GM23338 (cell line): ENCODE results near the gene HBD.

Experiments used
- CREB1 ChIP-seq: fragments of 250-450 bp; sonication (Bioruptor Pico); IDR thresholded peaks from 2 replicates; pipeline ENCODE4 v1.5.0; 2020; ENCODE audit warnings: low read depth, mild to moderate bottlenecking, moderate library complexity
- CTCF ChIP-seq, 2 experiments: fragments of 200-600 bp in 1 of 2; sonication (generic) in 1 of 2; conservative IDR thresholded peaks; 2 replicates each; pipeline versions ENCODE4 v1.5.1 to v1.6.1; 2016 to 2017; ENCODE audit warnings: antibody characterized with exemption in 2 of 2, low read depth in 2 of 2, mild to moderate bottlenecking in 2 of 2, moderate library complexity in 1 of 2
- EZH2 ChIP-seq: fragments of 200-600 bp; sonication (generic); IDR thresholded peaks from one replicate; pipeline ENCODE4 v1.8.0; 2017; ENCODE audit warnings: antibody characterized with exemption, mild to moderate bottlenecking, low read depth; ENCODE audit not compliant: unreplicated experiment
- JUNB ChIP-seq: IDR thresholded peaks from one replicate; pipeline ENCODE4 v1.6.1; 2016; ENCODE audit warnings: antibody characterized with exemption; ENCODE audit not compliant: unreplicated experiment
- POLR2AphosphoS5 ChIP-seq: IDR thresholded peaks from 2 replicates; pipeline ENCODE4 v1.6.1; 2016; ENCODE audit warnings: antibody characterized with exemption, low read depth
- TF ChIP-seq, protein P1 (sequence below): IDR thresholded peaks from one replicate; pipeline ENCODE4 v1.6.1; 2018; ENCODE audit warnings: antibody characterized with exemption; ENCODE audit not compliant: unreplicated experiment

DNA sequence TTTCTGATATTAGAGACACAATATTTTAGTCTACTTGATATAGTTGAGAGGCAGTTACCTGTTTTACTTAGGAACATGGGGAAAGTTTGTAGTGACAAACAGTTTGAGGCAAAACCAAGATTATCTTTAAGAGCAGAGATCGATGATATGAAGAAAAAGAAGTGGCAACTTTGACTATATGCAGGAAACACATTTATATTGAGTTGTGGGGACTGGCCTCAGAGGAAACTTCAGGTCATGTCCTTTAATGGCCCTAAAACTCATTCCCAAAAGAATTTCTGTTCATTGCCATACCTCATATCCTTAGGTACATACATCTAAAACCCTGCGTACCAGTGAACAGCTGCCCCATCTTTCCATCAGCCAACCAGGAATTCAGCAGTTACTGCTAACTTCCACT is 10.9 kb upstream of the HBD start:
- TF ChIP-seq, protein P1, sequence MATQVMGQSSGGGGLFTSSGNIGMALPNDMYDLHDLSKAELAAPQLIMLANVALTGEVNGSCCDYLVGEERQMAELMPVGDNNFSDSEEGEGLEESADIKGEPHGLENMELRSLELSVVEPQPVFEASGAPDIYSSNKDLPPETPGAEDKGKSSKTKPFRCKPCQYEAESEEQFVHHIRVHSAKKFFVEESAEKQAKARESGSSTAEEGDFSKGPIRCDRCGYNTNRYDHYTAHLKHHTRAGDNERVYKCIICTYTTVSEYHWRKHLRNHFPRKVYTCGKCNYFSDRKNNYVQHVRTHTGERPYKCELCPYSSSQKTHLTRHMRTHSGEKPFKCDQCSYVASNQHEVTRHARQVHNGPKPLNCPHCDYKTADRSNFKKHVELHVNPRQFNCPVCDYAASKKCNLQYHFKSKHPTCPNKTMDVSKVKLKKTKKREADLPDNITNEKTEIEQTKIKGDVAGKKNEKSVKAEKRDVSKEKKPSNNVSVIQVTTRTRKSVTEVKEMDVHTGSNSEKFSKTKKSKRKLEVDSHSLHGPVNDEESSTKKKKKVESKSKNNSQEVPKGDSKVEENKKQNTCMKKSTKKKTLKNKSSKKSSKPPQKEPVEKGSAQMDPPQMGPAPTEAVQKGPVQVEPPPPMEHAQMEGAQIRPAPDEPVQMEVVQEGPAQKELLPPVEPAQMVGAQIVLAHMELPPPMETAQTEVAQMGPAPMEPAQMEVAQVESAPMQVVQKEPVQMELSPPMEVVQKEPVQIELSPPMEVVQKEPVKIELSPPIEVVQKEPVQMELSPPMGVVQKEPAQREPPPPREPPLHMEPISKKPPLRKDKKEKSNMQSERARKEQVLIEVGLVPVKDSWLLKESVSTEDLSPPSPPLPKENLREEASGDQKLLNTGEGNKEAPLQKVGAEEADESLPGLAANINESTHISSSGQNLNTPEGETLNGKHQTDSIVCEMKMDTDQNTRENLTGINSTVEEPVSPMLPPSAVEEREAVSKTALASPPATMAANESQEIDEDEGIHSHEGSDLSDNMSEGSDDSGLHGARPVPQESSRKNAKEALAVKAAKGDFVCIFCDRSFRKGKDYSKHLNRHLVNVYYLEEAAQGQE, result no peak
- no peak for TF ChIP-seq CREB1 (CRISPR knock-in tag)
- TF ChIP-seq CTCF (conservative IDR thresholded peaks at IDR 0.05; ENCODE audit: low read depth in 2 of 2), result no peak
- no peak for TF ChIP-seq JUNB
- no peak for TF ChIP-seq EZH2
- TF ChIP-seq POLR2AphosphoS5, result no peak
